ENCODE measurements around the gene TRIM43.
"Not testable (repeated sequence)": the region's sequence is repeated elsewhere in the genome, so short reads cannot be mapped to it uniquely, and the experiment has no call there.

TRIM43 gene

DNA sequence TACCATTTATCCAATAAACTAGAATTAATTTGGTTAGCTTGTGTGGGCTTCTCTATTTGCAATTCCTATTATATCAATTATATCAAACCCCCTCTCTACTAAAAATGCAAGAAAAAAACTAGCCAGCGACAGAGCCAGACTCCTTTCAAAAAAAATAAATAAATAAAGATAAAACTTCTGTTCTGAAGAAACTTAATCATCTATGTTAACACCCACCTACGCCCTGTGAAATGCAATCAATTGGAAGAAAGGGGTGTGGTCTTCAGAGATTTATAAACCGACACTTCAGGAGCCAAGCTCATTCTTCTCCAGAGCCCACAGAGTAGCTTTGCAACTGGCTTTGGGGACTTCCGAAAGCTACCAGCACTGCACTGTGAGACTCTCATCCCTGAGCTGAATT, at the start of gene TRIM43:
Gene TRIM43 (plus strand): TSS at position 301 of the 400 bp plus-strand sequence. CDS start 2,023 bp downstream, outside the sequence.
- CTCF ChIA-PET; POLR2A ChIA-PET; DNase-seq (ENCODE audit: low read depth, low spot score); H3K4me3 ChIP-seq (ENCODE audit: low read depth, low read length): not testable (repeated sequence)

DNA sequence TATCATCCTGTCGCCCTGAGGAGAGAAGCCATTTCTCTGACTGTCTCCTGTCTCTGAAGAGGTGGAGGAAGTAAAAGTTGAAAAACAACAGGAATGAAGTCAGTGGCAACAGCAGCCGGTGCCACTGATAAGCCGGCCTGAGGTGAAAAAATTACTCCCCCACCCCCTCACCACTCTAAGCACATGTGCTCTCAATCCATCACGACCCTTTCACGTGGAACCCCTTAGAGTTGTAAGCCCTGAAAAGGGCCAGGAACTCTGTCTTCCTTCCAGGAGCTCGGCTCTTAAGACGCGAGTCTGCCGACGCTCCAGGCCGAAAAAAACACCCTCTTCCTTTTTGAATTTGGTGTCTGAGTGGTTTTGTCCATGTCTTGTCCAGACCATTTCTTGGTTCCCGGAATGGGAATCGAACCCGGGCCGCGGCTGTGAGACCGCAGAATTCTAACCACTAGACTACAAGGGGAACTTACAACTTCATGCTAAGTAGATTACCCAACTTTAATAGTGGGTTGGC, 40.7 kb upstream of the TRIM43 start:
- ChIA-PET POLR2A (no interaction called here), CTCF (no interaction called here)
- no peak overlapping the region for H3K4me3 ChIP-seq (ENCODE audit: low read depth, low read length)
- no peak for DNase-seq (ENCODE audit: low read depth, low spot score)
- TF ChIP-seq CTCF (IDR thresholded peaks at IDR 0.05; ENCODE audit: insufficient read depth, low read length, missing control alignments) = no peak

DNA sequence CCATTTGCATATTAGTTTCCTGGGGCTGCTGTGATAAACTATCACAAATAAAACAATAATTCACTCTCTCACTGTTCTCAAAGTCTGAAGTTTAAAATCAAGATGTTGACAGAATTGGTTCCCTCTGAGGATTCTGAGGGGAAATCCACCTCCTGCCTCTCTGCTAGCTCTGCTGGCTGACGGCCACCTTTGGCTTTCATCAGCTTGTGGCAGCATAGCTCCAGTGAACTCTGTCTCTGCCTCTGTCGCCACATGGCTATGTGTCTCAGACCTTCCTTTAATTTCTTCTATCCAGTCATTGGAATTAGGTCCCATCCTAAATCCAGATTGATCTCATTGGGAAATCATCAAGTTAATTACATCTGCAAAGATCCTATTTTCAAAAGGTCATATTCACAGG, 38.9 kb upstream of the TRIM43 start:
- ChIA-PET CTCF (no interaction called here), POLR2A (no interaction called here)
- TF ChIP-seq CTCF (IDR thresholded peaks at IDR 0.05; ENCODE audit: insufficient read depth, low read length, missing control alignments) = no peak

DNA sequence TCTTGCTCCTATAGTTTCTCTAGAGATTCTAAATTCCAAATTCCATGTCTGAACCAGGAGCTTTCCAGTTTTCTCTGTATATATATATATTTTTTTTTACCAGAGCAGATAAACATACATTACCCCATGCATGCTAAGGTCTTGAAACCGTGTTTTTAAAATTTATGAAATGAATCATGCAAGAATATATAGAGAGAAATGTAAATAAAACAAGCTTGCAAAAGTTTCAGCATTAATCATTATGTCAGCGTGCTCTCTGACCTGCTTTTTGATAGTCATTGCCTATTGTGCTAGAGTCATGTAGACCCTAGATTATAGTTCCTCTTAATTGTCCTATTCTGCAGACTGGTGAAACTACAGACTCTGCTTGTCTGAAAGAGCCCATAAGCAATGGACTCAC, 22.6 kb upstream of the TRIM43 start:
- ChIA-PET POLR2A (no interaction called here), CTCF (no interaction called here)
- H3K4me3 ChIP-seq (ENCODE audit: low read depth, low read length) = no peak overlapping the region
- DNase-seq (ENCODE audit: low read depth, low spot score) = no peak
- no peak for TF ChIP-seq CTCF (IDR thresholded peaks at IDR 0.05; ENCODE audit: insufficient read depth, low read length, missing control alignments)

More for the DNA sequence above, 38.9 kb upstream of the TRIM43 start:
- DNase-seq (ENCODE audit: low read depth, low spot score) = no peak
- no peak overlapping the region for H3K4me3 ChIP-seq (ENCODE audit: low read depth, low read length)

DNA sequence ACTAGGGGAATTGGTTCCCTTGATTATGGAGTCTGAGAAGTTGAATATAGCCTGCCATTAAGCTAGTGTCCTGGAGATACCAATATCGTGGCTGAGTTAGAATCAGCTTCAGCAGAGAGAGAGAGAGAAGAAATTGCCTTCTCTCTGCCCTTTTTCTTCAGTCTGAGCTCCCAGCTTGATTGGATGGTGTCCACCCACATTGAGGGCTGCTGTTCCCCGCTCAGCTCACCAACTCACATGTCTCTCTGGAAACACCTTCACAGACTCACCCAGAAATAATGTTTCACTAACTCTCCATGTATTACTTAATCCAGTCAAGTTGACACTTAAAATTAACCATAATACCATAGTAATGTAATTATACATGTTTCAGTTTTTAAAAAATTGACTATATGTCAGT, 17.9 kb upstream of the TRIM43 start:
- H3K4me3 ChIP-seq (ENCODE audit: low read depth, low read length) = no peak overlapping the region
- no peak for DNase-seq (ENCODE audit: low read depth, low spot score)
- no peak for TF ChIP-seq CTCF (IDR thresholded peaks at IDR 0.05; ENCODE audit: insufficient read depth, low read length, missing control alignments)
- ChIA-PET POLR2A (no interaction called here), CTCF (no interaction called here)

DNA sequence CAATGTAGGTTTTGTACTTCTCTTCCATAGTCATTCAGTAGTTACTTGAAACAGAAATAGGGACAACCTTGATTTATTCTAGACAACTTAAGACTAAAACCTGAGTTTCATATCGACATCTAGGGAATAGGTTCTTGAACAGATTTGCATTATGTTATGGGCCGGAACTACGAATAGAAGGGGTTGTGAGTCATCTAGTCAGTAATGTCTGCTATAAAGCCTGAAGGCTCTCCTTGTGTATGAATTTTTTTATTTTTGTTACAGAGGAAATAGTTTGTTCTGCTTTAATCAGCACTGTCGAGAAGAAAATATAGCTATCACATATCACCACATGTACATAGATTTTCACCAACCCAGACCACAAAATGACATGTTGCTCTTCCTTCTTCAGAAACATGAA, 17.3 kb upstream of the TRIM43 start:
- no peak for DNase-seq (ENCODE audit: low read depth, low spot score)
- no peak overlapping the region for H3K4me3 ChIP-seq (ENCODE audit: low read depth, low read length)
- TF ChIP-seq CTCF (IDR thresholded peaks at IDR 0.05; ENCODE audit: insufficient read depth, low read length, missing control alignments) = no peak
- ChIA-PET CTCF (no interaction called here), POLR2A (no interaction called here)

GRCh38 chr2:95575857-95576256, 15.9 kb upstream of the TRIM43 start:
- H3K4me3 ChIP-seq (ENCODE audit: low read depth, low read length) = no peak overlapping the region
- ChIA-PET POLR2A (no interaction called here), CTCF (no interaction called here)
- TF ChIP-seq CTCF (IDR thresholded peaks at IDR 0.05; ENCODE audit: insufficient read depth, low read length, missing control alignments) = no peak
- no peak for DNase-seq (ENCODE audit: low read depth, low spot score)

Data from AG04449 (cell line).